HEK293 (cell line): ENCODE results near the gene POLR2E.

ENCODE experiments used
- CTCF ChIP-seq: fragments of 450-650 bp; formaldehyde crosslinking; IDR thresholded peaks from 2 replicates; pipeline ENCODE4 v1.5.1; 2016; ENCODE audit warnings: missing biosample characterization, missing genetic modification characterization
- GFI1B ChIP-seq: fragments of 450-650 bp; formaldehyde crosslinking; IDR thresholded peaks from 2 replicates; pipeline ENCODE4 v1.5.1; 2016; ENCODE audit warnings: missing biosample characterization, missing genetic modification characterization
- HOXA7 ChIP-seq: sonication (generic); formaldehyde crosslinking; IDR thresholded peaks from 2 replicates; pipeline ENCODE4 v1.8.1; 2022; ENCODE audit warnings: missing genetic modification reagents, borderline replicate concordance
- KLF9 ChIP-seq: fragments of 450-650 bp; formaldehyde crosslinking; IDR thresholded peaks from 2 replicates; pipeline ENCODE4 v1.5.1; 2016; ENCODE audit warnings: missing biosample characterization, missing genetic modification characterization, low read depth
- MZF1 ChIP-seq: fragments of 450-650 bp; formaldehyde crosslinking; IDR thresholded peaks from 2 replicates; pipeline ENCODE4 v1.5.1; 2017; ENCODE audit warnings: missing biosample characterization, missing genetic modification characterization, borderline replicate concordance
- PATZ1 ChIP-seq: fragments of 450-650 bp; formaldehyde crosslinking; IDR thresholded peaks from 2 replicates; pipeline ENCODE4 v1.5.1; 2016; ENCODE audit warnings: missing biosample characterization, missing genetic modification characterization
- PRDM10 ChIP-seq: fragments of 450-650 bp; formaldehyde crosslinking; IDR thresholded peaks from 2 replicates; pipeline ENCODE4 v1.5.1; 2016; ENCODE audit warnings: missing biosample characterization, missing genetic modification characterization
- YY2 ChIP-seq: fragments of 450-650 bp; formaldehyde crosslinking; IDR thresholded peaks from 2 replicates; pipeline ENCODE4 v1.5.1; 2016; ENCODE audit warnings: missing biosample characterization, missing genetic modification characterization
- ZNF266 ChIP-seq: fragments of 450-650 bp; formaldehyde crosslinking; IDR thresholded peaks from 2 replicates; pipeline ENCODE4 v1.5.1; 2016; ENCODE audit warnings: missing biosample characterization, missing genetic modification characterization, low read depth
- ZNF292 ChIP-seq: fragments of 450-650 bp; formaldehyde crosslinking; IDR thresholded peaks from 2 replicates; pipeline ENCODE4 v1.5.1; 2016; ENCODE audit warnings: low read depth, missing biosample characterization, missing genetic modification characterization, borderline replicate concordance
- ZNF561 ChIP-seq: fragments of 450-650 bp; IDR thresholded peaks from 2 replicates; pipeline ENCODE4 v1.5.1; 2018; ENCODE audit warnings: missing biosample characterization, missing genetic modification characterization, borderline replicate concordance
- ZNF639 ChIP-seq: fragments of 450-650 bp; formaldehyde crosslinking; IDR thresholded peaks from 2 replicates; pipeline ENCODE4 v1.5.1; 2016; ENCODE audit warnings: missing biosample characterization, missing genetic modification characterization

GRCh38 chr19:1113030-1113985, 18.1 kb upstream of the POLR2E start:
- no peak for TF ChIP-seq ZNF292 (tag by site-specific recombination)
- peak; percentile 91 for TF ChIP-seq CTCF
- TF ChIP-seq PATZ1 (tag by site-specific recombination): peak; percentile 96
- TF ChIP-seq ZNF639 (tag by site-specific recombination): peak; percentile 49; the same call in 1 of the 2 replicates
- TF ChIP-seq HOXA7 (CRISPR knock-in tag): no peak
- peak; percentile 99 for TF ChIP-seq KLF9 (tag by site-specific recombination)
- TF ChIP-seq MZF1 (tag by site-specific recombination): no peak
- no peak for TF ChIP-seq ZNF266 (tag by site-specific recombination)
- no peak for TF ChIP-seq YY2 (tag by site-specific recombination)
- peak; percentile 93 for TF ChIP-seq PRDM10 (tag by site-specific recombination)
- no peak for TF ChIP-seq GFI1B (tag by site-specific recombination)
- TF ChIP-seq ZNF561 (tag by site-specific recombination): peak; percentile 72; the same call in 1 of the 2 replicates
